Panc1 (cell line): ENCODE data around the gene NFAM1.

Experiments
- TF ChIP-seq, protein P1 (sequence below): fragments of 450-650 bp; IDR thresholded peaks from 2 replicates; pipeline ENCODE4 v1.5.1; 2017; ENCODE audit warnings: mild to moderate bottlenecking
- TF ChIP-seq, protein P2 (sequence below), 2 experiments: IDR thresholded peaks; 2 replicates each; pipeline ENCODE4 v1.6.1; 2011 to 2012; ENCODE audit warnings: low read depth in 2 of 2, control low read depth in 1 of 2, low read length in 1 of 2, mild to moderate bottlenecking in 1 of 2, moderate library complexity in 1 of 2; ENCODE audit not compliant: insufficient read depth in 1 of 2

DNA sequence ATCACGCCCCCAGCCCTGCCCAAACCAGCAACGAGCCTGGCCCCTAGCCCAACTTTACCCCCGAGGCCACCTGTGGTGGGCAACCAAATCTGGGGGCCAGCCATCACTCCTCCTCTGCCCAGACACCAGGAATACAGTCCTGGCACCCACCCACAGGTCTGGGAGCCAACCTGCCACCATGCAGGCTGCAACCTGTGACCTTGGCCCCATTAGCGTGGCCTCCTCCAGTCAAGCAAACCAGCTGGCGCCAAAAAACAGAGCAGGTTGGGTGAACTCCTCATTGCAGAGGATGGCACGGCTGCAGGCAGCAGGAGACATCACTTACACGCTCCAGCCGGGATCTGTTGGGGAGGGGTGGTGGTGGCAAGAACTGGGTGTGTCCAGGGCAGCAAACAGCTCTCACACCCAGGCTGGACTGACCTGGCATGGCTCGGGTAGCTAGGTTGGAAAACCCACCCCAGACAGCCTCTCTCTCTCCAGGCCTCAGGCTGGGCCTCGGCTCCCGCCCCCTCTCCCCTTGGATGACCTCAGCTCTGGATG, 96.3 kb downstream of the NFAM1 start:
- TF ChIP-seq, protein P1, sequence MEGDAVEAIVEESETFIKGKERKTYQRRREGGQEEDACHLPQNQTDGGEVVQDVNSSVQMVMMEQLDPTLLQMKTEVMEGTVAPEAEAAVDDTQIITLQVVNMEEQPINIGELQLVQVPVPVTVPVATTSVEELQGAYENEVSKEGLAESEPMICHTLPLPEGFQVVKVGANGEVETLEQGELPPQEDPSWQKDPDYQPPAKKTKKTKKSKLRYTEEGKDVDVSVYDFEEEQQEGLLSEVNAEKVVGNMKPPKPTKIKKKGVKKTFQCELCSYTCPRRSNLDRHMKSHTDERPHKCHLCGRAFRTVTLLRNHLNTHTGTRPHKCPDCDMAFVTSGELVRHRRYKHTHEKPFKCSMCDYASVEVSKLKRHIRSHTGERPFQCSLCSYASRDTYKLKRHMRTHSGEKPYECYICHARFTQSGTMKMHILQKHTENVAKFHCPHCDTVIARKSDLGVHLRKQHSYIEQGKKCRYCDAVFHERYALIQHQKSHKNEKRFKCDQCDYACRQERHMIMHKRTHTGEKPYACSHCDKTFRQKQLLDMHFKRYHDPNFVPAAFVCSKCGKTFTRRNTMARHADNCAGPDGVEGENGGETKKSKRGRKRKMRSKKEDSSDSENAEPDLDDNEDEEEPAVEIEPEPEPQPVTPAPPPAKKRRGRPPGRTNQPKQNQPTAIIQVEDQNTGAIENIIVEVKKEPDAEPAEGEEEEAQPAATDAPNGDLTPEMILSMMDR, result no peak
- TF ChIP-seq, protein P2, sequence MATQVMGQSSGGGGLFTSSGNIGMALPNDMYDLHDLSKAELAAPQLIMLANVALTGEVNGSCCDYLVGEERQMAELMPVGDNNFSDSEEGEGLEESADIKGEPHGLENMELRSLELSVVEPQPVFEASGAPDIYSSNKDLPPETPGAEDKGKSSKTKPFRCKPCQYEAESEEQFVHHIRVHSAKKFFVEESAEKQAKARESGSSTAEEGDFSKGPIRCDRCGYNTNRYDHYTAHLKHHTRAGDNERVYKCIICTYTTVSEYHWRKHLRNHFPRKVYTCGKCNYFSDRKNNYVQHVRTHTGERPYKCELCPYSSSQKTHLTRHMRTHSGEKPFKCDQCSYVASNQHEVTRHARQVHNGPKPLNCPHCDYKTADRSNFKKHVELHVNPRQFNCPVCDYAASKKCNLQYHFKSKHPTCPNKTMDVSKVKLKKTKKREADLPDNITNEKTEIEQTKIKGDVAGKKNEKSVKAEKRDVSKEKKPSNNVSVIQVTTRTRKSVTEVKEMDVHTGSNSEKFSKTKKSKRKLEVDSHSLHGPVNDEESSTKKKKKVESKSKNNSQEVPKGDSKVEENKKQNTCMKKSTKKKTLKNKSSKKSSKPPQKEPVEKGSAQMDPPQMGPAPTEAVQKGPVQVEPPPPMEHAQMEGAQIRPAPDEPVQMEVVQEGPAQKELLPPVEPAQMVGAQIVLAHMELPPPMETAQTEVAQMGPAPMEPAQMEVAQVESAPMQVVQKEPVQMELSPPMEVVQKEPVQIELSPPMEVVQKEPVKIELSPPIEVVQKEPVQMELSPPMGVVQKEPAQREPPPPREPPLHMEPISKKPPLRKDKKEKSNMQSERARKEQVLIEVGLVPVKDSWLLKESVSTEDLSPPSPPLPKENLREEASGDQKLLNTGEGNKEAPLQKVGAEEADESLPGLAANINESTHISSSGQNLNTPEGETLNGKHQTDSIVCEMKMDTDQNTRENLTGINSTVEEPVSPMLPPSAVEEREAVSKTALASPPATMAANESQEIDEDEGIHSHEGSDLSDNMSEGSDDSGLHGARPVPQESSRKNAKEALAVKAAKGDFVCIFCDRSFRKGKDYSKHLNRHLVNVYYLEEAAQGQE (IDR thresholded peaks at IDR 0.05; ENCODE audit: insufficient read depth in 1 of 2, low read depth in 2 of 2, low read length in 1 of 2), result no peak
